NCI-H2107 treated with DMSO at 0.1 percent for 48 hours (cell line): ENCODE results near the gene TTC39A.
"Not testable (repeated sequence)": the region's sequence is repeated elsewhere in the genome, so short reads cannot be mapped to it uniquely, and the experiment has no call there.

Source experiments
- DNase-seq: peaks from one replicate; lab custom pipeline; 2025; ENCODE audit not compliant: unreplicated experiment; lab: John Stamatoyannopoulos, UW

The TTC39A gene

DNA sequence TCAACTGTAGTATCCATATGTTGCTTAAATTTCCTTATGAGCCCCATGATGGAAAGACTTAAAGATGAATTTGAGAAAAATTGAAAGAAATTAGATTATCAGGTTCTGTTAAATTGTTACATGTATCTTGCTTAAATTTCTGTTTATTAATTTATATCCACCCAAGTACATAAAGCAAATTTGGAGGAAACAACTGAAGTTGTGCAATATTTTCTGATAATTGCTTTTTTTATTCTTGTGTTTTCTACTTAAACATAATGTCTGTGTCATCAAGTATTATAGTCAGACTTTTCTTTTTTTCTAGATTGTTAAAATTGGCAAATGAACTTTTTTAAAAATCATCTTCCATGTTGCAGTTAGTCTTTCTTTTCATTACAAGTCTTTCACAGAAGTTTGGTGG lies 57.4 kb downstream of the TTC39A start:
- DNase-seq = no peak

GRCh38 chr1:51270751-51271150 lies 59.6 kb downstream of the TTC39A start:
- DNase-seq = peak; percentile 11

DNA sequence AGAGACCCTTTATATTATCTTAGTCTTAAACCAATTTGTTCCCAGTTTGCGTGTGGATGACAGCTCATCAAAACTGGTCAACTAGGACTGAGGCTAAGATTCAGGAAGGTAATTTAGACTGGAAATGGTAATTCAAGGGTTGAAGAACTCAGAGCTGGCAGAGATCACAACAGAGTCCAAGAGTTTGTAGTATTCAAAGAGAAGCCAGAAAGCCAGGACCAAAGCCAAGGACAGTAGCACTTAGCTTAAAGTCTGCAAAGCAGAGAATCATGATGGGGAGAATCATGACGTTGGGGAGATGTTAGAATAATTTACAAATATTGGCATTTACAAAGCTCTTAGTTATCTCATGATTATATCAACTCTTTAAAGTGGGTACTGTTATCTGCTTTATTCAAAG lies 61.7 kb downstream of the TTC39A start:
- DNase-seq = no peak

DNA sequence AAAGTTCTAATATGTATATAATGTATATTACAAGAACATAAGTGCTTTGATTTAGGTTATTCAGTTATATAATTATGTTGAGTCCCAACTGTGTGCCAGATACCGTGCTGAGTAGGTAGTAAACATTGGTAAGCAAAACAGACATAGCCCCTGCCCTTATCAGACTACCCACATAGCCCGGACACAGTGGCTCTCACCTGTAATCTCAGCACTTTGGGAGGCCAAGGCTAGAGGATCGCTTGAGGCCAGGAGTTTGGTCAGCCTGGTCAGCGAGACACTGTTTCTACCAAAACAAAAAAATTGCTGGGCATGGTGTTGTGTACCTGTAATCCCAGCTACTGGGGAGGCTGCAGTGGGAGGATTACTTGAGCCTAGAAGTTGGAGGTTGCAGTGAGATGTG lies 63.6 kb downstream of the TTC39A start:
- DNase-seq = no peak

DNA sequence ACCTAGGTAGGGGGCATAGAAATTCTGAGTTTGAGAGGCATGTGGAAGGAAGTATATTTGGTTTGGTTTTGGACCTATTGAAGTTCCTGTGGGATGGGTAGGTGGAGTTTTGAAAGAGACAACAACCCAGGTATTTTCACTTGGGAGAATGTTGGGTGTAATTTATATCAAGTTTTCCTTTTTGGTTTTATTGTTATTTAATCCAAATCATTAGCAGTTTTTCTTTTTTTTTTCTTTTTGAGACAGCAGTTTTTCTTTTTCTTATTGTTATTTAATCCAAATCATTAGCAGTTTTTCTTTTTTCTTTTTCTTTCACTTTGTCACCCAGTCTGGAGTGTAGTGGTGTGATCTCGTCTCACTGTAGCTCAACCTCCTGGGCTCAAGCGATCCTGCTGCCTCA lies 64.2 kb downstream of the TTC39A start:
- DNase-seq = no peak

DNA sequence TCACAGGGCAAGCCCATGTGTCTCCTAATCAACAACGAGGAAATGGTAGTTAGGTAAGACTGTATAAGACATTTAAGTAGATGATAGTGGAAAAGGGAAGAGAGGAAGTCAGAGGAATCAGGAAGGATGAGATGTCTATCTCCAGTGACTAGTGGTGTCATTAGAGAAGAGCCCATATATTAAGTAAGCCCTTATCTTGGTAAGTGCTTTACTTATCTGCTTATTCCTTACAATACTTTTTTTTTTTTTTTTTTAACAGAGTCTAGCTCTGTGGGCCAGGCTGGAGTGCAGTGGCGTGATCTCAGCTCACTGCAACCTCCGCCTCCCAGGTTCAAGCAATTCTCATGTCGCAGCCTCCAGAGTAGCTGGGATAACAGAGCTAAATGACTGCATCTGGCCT lies 64.7 kb downstream of the TTC39A start:
- DNase-seq = no peak

DNA sequence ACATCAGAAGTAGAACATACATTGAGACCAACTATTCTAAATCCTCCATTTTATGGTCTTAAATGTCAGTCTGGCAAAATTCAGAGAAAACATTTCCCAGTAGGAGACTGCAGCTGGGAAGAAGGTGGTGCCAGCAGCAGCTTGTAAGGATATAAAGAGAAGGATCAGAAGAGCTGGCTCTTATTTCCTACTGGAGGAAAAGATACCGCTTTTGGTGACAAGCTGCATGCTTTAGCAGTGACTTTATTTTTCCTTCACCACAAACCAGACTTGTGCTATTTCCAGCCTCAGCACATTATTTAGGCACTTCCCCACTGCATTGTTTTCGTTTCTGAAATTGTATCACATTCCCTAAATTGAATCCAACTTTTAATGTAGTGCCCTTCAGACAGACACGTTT lies 65.9 kb downstream of the TTC39A start:
- peak; percentile 34 for DNase-seq

GRCh38 chr1:51263147-51263877 lies 67.0 kb downstream of the TTC39A start:
- no peak for DNase-seq

DNA sequence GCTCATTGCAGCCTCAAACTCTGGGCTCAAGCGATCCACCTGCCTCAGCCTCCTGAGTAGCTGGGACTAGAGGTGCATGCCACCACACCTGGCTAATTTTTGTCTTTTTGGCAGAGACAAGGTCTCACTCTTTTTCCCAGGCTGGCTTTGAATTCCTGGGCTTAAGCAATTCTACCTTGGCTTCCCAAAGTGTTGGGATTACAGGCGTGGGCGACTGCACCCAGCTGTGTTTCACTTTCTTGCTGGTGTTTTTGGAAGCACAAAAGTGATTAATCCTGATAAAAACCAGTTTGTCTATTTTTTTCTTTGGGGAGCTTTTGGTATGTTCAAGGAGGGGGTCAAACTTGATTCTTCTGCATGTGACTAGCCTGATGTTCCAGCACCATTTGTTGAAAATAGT lies 75.0 kb downstream of the TTC39A start:
- no peak for DNase-seq

GRCh38 chr1:51253691-51254090 lies 76.7 kb downstream of the TTC39A start:
- DNase-seq = no peak

DNA sequence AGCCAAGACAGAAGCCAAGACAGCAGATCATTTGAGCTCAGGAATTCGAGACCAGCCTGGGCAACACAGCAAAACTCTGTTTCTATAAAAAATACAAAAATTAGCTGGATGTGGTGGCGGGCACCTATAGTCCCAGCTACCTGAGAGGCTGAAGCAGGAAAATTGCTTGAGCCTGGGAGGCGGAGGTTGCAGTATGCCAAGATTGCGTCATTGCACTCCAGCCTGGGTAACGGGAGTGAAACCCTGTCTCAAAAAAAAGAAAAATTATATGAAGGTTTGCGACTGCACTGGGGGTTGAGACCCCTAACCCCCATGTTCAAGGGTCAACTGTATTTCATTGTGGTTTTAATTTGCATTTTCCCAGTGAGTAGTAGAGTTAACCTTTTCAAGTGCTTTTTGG lies 78.0 kb downstream of the TTC39A start:
- DNase-seq = no peak

DNA sequence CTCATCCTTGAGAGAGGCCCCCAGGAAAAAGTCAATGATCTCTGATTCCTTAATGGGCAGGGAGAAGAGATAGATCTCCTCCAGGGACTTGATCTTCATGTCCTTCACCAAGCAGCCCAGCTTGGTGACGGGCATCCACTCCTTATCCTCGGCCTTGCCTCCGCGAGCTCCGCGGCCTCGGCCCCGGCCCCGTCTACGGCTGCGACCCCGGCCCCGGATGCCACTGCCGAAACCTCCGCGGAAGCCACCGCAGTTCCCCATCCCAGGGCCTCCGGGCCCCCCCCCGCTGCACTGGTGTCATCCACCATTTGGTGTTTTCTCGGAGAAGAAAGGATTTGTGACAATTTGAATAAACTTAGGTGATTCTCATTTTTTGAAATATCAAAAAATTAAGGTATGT lies 79.2 kb downstream of the TTC39A start:
- DNase-seq = not testable (repeated sequence)

- not testable (repeated sequence) for DNase-seq
Observed at GRCh38 chr1:51250729-51251128, 79.6 kb downstream of the TTC39A start.

DNA sequence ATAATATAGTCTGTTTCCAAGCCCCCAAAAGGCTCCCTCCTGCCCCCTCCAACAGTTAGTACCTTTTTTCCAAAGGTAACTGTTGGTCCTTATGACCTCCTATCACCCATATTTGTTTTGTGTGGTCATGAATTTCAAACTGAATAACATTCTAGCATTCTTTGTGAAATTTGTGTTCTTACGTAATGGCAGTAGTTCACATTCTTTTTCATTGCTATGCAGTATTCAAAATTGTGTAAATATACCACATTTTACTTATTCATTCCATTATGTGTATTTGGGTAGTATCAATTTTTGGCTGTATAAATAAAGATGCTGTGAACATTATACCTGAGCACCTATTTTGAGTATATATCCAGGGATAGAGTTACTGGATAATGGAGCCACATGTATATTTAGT lies 80.9 kb downstream of the TTC39A start:
- DNase-seq = no peak

GRCh38 chr1:51247499-51247898 lies 82.9 kb downstream of the TTC39A start:
- DNase-seq = no peak

DNA sequence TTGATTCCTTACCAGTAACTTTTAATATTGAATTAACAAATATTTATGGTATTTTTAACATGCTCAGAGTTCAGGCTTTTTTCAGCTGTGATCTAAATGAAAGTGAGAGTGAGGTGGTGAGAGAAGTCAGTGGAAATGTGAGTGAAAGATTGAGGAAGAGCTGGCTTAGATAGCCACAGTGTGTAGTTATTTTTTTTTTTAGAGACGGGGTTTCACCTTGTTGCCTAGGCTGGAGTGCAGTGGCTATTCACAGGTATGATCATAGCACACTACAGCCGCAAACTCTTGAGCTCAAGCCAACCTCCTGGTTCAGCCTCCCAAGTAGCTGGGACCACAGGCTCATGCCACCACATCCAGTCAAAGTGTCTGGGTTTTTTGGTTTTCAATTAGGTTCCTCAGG lies 83.3 kb downstream of the TTC39A start:
- DNase-seq = no peak

GRCh38 chr1:51242546-51242945 lies 87.8 kb downstream of the TTC39A start:
- no peak for DNase-seq

- DNase-seq = no peak
Observed at GRCh38 chr1:51241119-51241518, 89.2 kb downstream of the TTC39A start.

- no peak for DNase-seq
Observed at GRCh38 chr1:51240084-51240483, 90.3 kb downstream of the TTC39A start.

DNA sequence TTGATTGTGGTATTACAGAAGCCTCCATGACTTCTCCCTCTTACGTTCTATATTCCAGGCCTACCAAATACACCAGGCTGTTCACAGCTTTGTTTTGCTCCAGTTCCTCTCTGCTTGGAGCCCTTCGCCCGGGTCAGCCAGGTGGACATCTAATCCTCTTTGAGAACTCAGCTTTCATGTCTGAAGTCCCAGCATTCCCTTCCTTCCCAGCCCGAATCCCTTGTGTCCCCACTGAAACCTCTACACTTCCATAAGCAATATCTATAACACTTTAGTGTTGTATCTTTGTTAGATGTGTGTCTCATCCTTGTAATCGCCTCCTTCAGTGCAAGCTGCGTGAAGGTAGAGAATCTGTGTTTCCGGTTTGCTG lies 92.3 kb downstream of the TTC39A start:
- DNase-seq = peak; percentile 74

- peak; percentile 74 for DNase-seq
Observed at GRCh38 chr1:51237351-51238033, 92.9 kb downstream of the TTC39A start.
